ENCODE results near the gene CRYBB1.

CRYBB1 gene

GRCh38 chr22:26597026-26597425, 20.8 kb downstream of the CRYBB1 start:
- no peak for TF ChIP-seq CTCF (conservative IDR thresholded peaks at IDR 0.05; ENCODE audit: low read depth, low read length)
- no peak for DNase-seq (ENCODE audit: low read depth)
- no peak overlapping the region for H3K4me3 ChIP-seq (ENCODE audit: low read depth, low read length)

GRCh38 chr22:26593763-26594162, 24.1 kb downstream of the CRYBB1 start:
- no peak for TF ChIP-seq CTCF (conservative IDR thresholded peaks at IDR 0.05; ENCODE audit: low read depth, low read length)
- DNase-seq (ENCODE audit: low read depth): no peak
- H3K4me3 ChIP-seq (ENCODE audit: low read depth, low read length): no peak overlapping the region

DNA sequence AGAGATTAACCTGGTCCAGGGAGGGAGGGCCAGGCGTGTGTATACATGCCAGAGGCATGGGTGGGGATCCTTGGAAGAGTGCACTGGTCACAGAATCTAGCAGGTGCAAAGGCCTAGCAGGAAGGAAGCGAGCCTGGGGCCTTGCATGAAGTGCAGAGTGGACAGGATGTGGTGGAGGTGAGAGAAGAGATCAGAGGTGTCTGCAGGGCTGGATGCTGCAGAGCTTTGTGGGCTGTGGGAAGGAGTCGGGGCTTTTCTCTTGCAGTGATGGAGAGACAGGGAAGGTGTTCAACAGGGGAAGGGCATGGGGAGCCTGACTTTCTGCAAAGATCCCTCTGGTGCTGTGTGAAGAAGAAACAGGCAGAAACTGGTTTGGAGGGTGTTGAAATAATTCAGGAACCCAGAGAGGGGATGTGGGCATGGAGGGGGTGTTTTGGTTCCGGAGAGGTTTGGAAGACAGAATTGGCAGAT, 25.4 kb downstream of the CRYBB1 start:
- DNase-seq (ENCODE audit: low read depth): no peak
- H3K4me3 ChIP-seq (ENCODE audit: low read depth, low read length): no peak overlapping the region
- no peak for TF ChIP-seq CTCF (conservative IDR thresholded peaks at IDR 0.05; ENCODE audit: low read depth, low read length)

- H3K4me3 ChIP-seq (ENCODE audit: low read depth, low read length): peak within 1 kb of the TSS; percentile 70
- peak; percentile 6 for TF ChIP-seq CTCF (conservative IDR thresholded peaks at IDR 0.05; ENCODE audit: low read depth, low read length)
- peak; percentile 76 for DNase-seq (ENCODE audit: low read depth)
These were observed 27.7 kb downstream of the CRYBB1 start, which contains the start of gene TPST2 for GRCh38 chr22:26589845-26590736. Gene TPST2 (minus strand): TSS chr22:26590132. CDS start chr22:26541630, 48,502 bp downstream.

DNA sequence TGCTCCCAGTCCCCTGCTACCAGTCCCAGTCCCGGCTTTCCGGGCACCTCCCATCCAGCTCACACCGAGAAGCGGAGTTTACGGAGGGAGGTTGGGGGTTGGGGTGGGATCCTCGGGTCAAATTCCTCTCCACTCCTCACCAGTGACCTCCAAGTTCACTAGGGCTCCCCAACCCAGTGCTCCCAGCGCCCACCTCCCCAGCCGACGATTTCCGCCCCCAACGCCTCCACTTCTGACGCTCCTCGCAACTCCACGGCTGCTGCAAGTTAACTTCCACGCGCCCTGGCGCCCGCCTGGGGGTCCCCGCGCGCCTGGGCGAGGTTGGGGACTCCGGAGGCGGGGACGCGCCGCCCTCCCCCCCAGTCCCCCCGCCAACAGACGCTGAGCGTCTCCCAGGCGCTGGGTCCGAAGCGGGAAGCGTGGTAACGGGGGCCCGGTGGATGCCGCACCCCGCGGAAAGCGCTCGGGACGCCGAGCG, 28.4 kb downstream of the CRYBB1 start:
- H3K4me3 ChIP-seq (ENCODE audit: low read depth, low read length): peak overlapping the region; percentile 70
- TF ChIP-seq CTCF (conservative IDR thresholded peaks at IDR 0.05; ENCODE audit: low read depth, low read length): no peak
- DNase-seq (ENCODE audit: low read depth): no peak

DNA sequence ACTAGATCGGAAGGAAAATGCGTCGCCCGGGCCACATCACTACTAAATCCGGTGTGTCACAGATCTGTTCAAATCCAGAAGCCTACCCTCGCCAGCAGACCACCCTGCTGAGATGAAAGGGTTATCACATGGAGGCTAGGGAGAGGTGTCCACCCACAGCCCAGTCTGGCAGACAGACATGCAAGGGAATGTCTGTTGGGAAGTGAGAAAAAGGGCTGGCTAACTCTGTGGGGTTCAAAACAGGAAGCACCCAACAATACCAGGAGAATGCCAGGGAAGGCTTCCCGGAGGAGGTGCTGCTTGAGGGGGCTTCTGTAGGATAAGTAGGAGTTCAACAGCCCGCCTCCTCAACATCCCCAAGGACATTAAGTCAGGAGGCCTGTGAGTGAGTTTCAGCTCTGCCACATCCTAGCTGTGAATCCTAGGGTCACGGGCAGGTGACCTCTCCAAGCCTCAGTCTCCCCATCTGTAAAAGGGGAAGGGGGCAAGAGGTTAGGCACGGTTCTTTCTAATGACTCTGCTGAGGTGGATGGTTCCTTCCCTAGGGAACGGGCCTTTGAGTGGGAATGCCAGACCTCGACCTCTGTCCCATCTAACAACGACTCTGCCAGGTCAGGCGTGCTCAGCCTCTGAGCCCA, 29.0 kb downstream of the CRYBB1 start:
- DNase-seq (ENCODE audit: low read depth): no peak
- TF ChIP-seq CTCF (conservative IDR thresholded peaks at IDR 0.05; ENCODE audit: low read depth, low read length): no peak

More for the DNA sequence above, 29.0 kb downstream of the CRYBB1 start:
- peak overlapping the region; percentile 70 for H3K4me3 ChIP-seq (ENCODE audit: low read depth, low read length)

Data from choroid plexus epithelial cell (primary cell).